RKO (cell line): ENCODE results near the gene MAPK8.
A peak's percentile ranks its signal among the peaks of the same experiment; 100 is the strongest.

Experiments used
- DNase-seq: peaks from one replicate; pipeline ENCODE4 v3.0.0-alpha.2; 2016; ENCODE audit warnings: low spot score

MAPK8 gene

DNA sequence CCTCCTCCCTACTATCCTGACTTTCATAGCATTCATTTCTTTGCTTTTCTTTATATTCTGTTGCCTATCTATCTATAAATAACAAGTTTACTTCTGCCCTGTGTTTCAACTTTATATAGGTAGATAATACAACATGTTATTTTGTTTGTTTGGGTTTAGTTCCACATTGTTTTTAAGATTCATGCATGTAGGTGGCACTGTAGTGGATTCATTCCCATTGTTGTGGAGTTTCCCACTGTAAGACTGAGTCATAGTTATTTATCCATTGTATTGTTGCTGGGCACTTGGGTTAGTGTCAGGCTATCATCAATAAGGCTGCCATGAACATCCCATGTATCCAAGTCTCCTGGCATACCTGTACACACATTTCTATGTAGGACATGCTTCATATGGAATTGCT, 170.7 kb downstream of the MAPK8 start:
- peak; percentile 40 for DNase-seq

- DNase-seq: no peak
Measured at GRCh38 chr10:48477616-48478015, 171.1 kb downstream of the MAPK8 start.

- DNase-seq: no peak
Measured at GRCh38 chr10:48478469-48478868, 172.0 kb downstream of the MAPK8 start.

DNA sequence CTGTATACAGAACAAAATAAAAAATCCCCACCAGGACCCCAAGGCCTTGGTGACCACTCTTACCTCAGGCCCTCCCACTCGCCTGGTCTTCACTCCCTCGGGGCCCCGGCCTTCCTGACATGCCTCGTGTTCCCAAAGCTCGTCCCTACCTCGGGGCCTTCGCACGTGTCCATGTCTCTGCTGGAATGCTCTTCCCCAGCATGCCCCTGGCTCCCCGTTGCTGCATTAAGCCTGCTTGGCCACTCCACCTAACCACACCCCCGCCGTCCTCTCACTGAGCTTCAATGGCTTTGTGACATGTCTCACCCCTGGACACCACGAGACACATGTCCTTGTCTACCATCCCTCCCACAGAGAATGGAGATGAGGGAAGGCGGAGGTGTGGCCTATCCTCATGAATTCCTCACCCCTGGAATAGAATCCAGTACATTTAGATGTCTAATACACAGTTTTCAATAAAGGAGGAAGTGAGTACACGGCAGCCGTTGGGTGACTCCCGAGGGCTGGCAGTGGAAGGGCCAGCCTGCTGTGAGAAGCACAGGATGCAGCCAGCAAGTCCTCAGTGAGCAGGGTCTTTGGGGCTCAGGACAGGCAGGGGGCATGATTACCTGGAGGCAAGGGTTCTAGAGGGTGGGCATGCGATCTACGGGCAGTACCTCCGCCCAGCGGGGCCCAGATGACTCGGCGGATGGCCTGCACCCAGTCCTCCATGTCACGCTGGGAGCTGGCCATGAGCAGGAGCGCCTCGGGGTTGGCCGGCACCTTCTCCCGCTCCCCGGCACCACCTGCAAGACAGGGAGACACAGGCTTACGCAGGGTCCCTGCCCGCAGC, 172.7 kb downstream of the MAPK8 start:
- no peak for DNase-seq

- DNase-seq: no peak
Measured at GRCh38 chr10:48480397-48481374, 174.2 kb downstream of the MAPK8 start.

- no peak for DNase-seq
Measured at GRCh38 chr10:48481385-48481784, 174.9 kb downstream of the MAPK8 start.

GRCh38 chr10:48482207-48482606, 175.7 kb downstream of the MAPK8 start:
- DNase-seq: no peak

GRCh38 chr10:48484911-48485310, 178.4 kb downstream of the MAPK8 start:
- no peak for DNase-seq

DNA sequence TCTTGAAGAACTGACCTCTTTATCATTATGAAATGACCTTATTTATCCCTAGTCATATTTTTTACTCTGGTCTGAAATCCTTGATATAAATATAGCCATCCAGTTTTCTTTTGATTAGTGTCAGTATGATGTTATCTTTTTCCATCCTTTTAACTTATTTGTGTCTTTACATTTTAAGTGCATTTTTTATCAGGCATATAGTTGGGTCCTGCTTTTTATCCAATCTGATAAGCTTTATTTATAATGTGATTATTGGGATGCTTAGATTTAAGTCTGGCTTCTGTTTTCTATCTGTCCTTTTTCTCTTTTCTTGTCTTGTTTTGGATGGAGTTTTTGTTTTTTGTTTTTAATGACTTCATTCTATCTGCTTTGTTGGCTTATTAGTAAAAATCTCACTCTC, 179.2 kb downstream of the MAPK8 start:
- no peak for DNase-seq

DNA sequence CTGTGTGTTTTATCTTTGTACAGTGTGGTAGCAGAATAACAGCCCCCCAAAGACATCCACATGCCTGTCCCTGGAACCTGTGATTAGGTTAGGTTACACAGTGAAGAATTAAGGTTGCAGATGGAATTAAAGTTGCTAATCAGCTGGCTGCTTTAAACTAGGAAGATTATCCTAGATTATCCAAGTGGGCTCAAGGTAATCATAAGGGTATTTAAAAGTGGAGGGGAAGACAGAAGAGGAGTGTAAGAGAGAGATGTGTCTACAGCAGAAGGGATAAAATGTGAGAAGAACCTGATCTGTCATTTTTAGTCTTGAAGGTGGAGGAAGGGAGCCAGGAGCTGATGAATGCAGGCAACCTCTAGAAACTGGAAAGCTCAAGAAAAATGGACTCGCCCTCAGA, 180.8 kb downstream of the MAPK8 start:
- DNase-seq: no peak
